Fibroblast of skin of left quadriceps (primary cell): Measurements from ENCODE around the gene ZNF512.
A peak's percentile ranks its signal among the peaks of the same experiment; 100 is the strongest.

ENCODE experiments used
- DNase-seq, 2 experiments: peaks; one replicate each; pipeline ENCODE4 v3.0.0-alpha.2; 2013; ENCODE audit warnings: low read depth in 2 of 2

ZNF512 gene

GRCh38 chr2:27638037-27638637, 55.3 kb downstream of the ZNF512 start:
- peak; percentile 81 for DNase-seq

- peak; percentile 94 to 95 for DNase-seq
Observed at GRCh38 chr2:27638709-27639108, 55.9 kb downstream of the ZNF512 start.

- DNase-seq = no peak
Observed at GRCh38 chr2:27640722-27641245, 57.9 kb downstream of the ZNF512 start.

- no peak for DNase-seq
Observed at GRCh38 chr2:27645197-27645596, 62.4 kb downstream of the ZNF512 start.

GRCh38 chr2:27647289-27647688, 64.4 kb downstream of the ZNF512 start:
- no peak for DNase-seq

DNA sequence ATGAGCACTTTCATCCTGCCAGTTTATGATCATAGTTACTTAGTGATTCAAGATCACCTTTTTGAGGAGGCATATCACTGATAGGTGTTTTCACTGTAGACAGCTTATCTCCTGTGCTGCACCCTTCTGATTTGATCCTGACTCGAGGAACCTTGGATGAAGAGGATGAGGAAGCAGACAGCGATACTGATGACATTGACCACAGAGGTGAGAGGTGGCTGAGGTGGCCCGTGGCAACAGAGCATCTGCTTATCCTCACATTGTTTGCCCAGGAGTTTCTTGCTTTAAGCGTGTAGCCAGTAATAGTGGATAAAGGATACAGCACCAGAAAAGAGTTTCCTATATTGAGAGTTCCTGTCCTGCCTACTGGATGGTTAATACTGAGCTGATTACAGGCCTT, 64.9 kb downstream of the ZNF512 start:
- DNase-seq = no peak

DNA sequence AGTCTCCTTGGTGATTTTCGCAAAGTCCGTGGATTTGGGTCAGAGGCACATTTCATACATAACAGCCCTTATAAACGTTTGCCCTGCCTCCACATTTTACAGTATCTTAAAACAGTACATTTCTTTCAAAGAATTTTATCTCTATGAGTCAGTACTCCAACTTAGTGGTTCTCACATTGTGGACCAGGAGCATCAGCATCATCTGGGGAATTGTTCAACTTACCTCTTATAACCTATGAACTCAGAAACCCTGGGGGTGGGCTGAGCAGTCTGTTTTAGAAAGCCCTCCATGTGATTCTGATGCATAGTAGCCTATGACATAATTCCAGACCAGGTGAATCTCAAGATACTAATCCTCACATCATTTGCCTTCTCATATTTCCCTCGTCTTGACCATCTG, 68.2 kb downstream of the ZNF512 start:
- DNase-seq = no peak

DNA sequence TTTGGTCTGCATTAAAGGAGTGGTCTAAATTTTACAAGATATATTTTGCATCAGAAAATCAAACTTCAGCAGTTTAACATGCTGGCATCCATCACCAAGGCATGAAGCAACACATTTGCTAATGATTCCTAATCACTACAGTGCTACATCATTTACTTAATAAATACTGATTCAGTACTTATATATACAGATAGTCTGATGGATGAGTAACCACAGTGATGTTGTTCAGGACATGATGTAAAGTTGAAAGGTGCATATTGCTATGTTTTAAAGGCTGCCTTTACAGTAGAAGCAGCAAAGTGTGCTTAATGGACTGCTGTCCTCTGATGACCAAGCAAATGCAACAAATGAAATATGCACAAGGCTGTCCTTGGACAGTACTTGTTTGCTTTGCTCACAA, 69.5 kb downstream of the ZNF512 start:
- no peak for DNase-seq

DNA sequence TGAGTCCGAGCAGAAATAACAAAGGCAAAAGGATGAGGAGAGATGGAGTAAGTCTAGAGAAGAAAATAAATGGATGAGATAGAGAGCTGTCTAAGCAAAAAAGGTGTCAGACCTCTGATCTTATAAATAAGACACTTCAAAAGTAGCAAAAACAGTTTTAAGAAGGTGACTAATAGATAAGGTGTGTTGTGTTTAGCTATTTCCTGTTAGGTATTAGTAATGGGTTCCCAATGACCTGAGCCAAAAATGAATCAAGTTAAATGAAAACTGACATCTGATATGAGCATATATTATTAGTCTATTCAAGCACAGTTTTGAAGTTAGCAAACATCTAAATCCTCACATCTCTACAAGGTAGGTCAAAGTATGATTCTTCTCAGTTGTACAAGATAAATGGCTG, 69.9 kb downstream of the ZNF512 start:
- DNase-seq = no peak

- DNase-seq = no peak
Observed at GRCh38 chr2:27653397-27653796, 70.6 kb downstream of the ZNF512 start.

DNA sequence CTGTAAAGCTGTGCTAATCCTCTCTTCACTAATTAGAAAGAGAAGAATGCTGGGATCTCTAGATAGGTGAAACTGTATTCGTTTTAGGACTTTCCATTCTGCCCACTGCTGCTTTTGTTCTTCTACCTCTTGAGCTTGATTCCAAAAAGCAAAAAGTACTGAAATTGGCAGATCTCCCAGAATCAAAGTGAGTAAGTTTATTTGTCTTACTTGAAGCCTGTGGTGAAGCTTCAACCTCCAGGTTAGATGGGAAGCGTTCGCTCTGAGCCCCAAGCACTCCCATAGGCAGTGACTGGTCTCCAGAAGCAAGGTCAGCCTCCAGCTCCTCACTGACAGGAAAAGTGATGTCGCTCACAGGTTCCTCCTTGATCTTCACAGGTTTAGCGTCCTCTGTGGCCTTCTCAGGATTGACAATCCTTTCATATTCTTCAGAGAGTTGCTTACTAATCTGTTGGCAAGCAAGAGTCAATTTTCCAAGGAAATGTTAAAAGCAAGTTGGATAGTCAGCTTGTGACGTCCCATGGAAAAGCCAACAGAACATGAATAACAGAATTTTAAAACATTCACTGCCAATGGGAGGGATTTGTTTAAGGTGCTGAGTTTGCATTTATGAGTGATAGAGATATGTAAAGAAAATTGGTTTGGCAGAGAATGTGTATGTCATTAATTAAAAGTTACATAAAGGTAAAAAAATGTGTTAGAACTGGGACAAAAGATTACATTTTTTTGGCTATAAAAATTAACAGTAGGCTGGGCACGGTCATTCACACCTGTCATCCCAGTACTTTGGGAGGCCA, 72.5 kb downstream of the ZNF512 start:
- DNase-seq = peak; percentile 9 to 13

DNA sequence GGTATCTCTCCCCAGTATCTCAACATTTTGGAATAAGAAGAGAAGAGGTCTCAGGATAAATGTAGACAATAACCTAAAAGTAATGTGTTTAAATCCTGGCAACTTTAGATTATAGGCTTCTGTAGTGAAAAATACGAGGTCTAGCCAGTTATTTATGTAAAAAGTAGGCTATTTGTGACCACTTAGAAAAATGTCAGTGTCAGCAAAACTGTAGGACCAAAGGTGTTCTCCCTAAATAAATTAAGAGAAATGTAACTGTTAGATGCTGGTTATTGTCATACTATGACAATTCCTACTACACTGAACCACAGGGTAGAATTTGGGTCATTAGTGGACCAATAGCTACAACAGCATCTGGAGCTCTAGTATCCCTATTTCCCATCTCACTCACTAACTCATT, 78.5 kb downstream of the ZNF512 start:
- DNase-seq = no peak

DNA sequence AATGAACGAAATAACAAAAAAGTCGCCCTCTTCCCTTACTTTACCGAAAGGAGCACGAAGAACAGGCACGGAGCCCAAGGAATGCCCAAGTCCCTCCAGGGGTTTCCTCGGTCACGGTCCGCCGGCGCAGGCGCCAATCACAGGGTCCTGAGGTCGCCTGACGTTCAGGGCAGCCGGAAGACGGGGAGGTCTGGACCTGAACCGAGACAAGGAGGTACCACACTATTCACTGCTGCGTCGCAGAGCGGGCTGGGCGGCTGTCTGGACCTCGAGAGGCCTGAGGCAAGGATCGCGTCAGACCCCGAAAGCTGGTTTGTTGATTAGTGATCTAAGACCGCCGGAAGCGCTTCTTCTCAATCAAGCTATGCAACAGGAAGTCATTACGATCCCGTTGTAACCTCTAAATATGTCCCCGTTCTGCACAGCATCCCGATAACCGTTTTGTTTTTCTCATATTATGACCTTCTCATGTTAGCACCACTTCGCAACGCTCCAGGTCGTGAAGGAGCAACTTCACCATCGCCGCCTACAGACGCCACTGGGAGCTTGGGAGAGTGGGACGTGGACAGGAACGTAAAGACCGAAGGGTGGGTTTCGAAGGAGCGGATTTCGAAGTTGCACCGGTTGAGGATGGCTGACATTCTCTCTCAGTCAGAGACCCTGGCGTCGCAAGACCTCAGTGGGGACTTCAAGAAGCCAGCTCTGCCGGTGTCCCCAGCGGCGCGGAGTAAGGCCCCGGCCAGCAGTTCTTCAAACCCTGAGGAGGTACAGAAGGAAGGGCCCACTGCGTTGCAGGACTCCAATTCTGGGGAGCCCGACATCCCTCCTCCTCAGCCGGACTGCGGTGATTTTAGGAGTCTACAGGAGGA, 80.7 kb downstream of the ZNF512 start, which contains the start of the genes SLC4A1AP and SUPT7L:
SLC4A1AP (plus strand) TSS at position 605 of the 869 bp plus-strand sequence; CDS start at position 631, 26 bp downstream.
SUPT7L (minus strand) TSS at position 330 of the 869 bp plus-strand sequence. CDS start 1,422 bp downstream, outside the sequence.
- DNase-seq = peak; percentile 73 to 74

- DNase-seq = no peak
Observed at GRCh38 chr2:27664154-27664574, 81.3 kb downstream of the ZNF512 start.

GRCh38 chr2:27664622-27665363, 82.0 kb downstream of the ZNF512 start:
- no peak for DNase-seq

DNA sequence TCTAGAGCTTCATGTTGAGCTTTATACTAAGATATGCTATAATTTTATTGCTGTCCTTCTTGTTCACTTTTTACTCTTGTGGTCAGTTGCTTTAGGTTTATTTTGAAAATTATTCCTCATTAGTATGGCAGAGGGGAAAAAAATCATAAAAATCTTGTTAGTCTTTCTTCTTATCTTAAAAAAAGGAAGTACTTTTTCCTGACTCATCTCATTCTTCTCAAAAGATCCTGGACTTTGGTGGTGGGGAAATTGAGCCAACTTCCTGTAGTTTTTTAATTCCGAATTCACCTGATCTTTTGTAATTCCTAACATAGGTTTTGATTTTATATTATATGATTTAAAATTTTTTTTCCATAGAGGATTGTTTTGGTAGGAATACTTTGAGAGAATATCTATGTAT, 84.6 kb downstream of the ZNF512 start:
- DNase-seq = no peak

DNA sequence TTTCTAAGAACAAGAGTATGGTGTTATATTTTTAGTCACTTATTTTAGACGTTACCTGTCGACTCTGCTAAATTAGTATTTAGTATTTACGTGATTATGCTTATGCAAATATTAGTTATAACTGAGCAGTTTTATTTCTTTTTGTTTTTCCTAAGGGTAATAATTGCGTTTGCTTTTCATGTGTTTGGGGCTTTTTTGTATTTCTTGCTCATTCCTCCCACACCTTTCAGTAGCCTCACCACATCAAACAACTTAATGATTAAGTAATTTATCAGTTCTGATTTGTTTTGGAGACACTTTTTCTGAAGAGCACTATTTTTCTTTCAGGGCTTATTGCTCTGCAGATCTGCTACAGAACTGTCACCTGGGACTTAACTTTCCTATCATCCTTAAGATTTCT, 88.4 kb downstream of the ZNF512 start:
- no peak for DNase-seq
